OCI-LY1 (cell line): ENCODE data around the gene MYBPHL.

Experiments used
- H2AFZ ChIP-seq: fragments of 200-600 bp; sonication (generic), shearing (Covaris generic); 2 replicates; pipeline ENCODE4 v1.6.0; 2014; ENCODE audit warnings: antibody characterized with exemption, mild to moderate bottlenecking, low read length
- H3F3A ChIP-seq: fragments of 200-600 bp; sonication (generic), shearing (Covaris generic); 2 replicates; pipeline ENCODE4 v1.6.0; 2014; ENCODE audit warnings: mild to moderate bottlenecking, antibody characterized with exemption, low read length, moderate library complexity; ENCODE audit not compliant: insufficient read depth
- H3K27ac ChIP-seq: fragments of 200-600 bp; sonication (generic); 2 replicates; pipeline ENCODE4 v1.5.1; 2014; ENCODE audit warnings: low read length, mixed run types, mild to moderate bottlenecking, low read depth; ENCODE audit not compliant: poor library complexity, severe bottlenecking
- H3K27me3 ChIP-seq: fragments of 200-600 bp; sonication (generic); 2 replicates; pipeline ENCODE4 v1.6.0; 2014; ENCODE audit warnings: antibody characterized with exemption, mild to moderate bottlenecking, low read length, moderate library complexity; ENCODE audit not compliant: insufficient read depth
- H3K36me3 ChIP-seq: fragments of 200-600 bp; sonication (generic); 2 replicates; pipeline ENCODE4 v1.6.1; 2014; ENCODE audit warnings: mild to moderate bottlenecking, antibody characterized with exemption, low read length, moderate library complexity, mixed read lengths; ENCODE audit not compliant: insufficient read depth
- H3K4me1 ChIP-seq: fragments of 200-600 bp; sonication (generic); 2 replicates; pipeline ENCODE4 v1.5.1; 2014; ENCODE audit warnings: mild to moderate bottlenecking, low read length, moderate library complexity; ENCODE audit not compliant: insufficient read depth, severe bottlenecking
- H3K4me2 ChIP-seq: fragments of 200-600 bp; sonication (generic), shearing (Covaris generic); 2 replicates; pipeline ENCODE4 v1.6.1; 2014; ENCODE audit warnings: low read length
- H3K4me3 ChIP-seq: fragments of 200-600 bp; sonication (generic); 2 replicates; pipeline ENCODE4 v1.5.1; 2014; ENCODE audit warnings: low read length, low read depth, mild to moderate bottlenecking, mixed read lengths; ENCODE audit not compliant: poor library complexity, severe bottlenecking
- H3K79me2 ChIP-seq: fragments of 200-600 bp; shearing (Covaris generic); 2 replicates; pipeline ENCODE4 v1.6.1; 2016; ENCODE audit warnings: mixed run types, low read length, mixed read lengths; ENCODE audit not compliant: insufficient read depth
- H3K9ac ChIP-seq: fragments of 200-600 bp; sonication (generic), shearing (Covaris generic); 2 replicates; pipeline ENCODE4 v1.6.1; 2014; ENCODE audit warnings: mild to moderate bottlenecking, low read length, mixed read lengths
- H3K9me2 ChIP-seq: fragments of 200-600 bp; sonication (generic), shearing (Covaris generic); 2 replicates; pipeline ENCODE4 v1.6.1; 2014; ENCODE audit warnings: low read depth, mild to moderate bottlenecking, low read length, mixed read lengths
- H3K9me3 ChIP-seq: fragments of 200-600 bp; shearing (Covaris generic); 2 replicates; pipeline ENCODE4 v1.6.1; 2014; ENCODE audit warnings: low read length, mixed read lengths
- H4K20me1 ChIP-seq: fragments of 200-600 bp; sonication (generic), shearing (Covaris generic); 2 replicates; pipeline ENCODE4 v1.6.0; 2016; ENCODE audit warnings: mild to moderate bottlenecking, low read length; ENCODE audit not compliant: insufficient read depth
- CTCF ChIP-seq: fragments of 200-600 bp; sonication (generic), shearing (Covaris generic); IDR thresholded peaks from 2 replicates; pipeline ENCODE4 v1.5.1; 2017; ENCODE audit warnings: mild to moderate bottlenecking, antibody characterized with exemption, low read length, moderate library complexity, mixed read lengths
- EZH2 ChIP-seq: fragments of 200-600 bp; sonication (generic), shearing (Covaris generic); IDR thresholded peaks from 2 replicates; pipeline ENCODE4 v1.8.0; 2017; ENCODE audit warnings: borderline replicate concordance, mixed run types, mild to moderate bottlenecking, antibody characterized with exemption, low read length, moderate library complexity, mixed read lengths

MYBPHL gene

GRCh38 chr1:109294481-109294880 lies 12.3 kb downstream of the MYBPHL start:
- Histone ChIP-seq H3K27me3 (no peaks in the 10 kb centered on the region), H3K36me3 (no peaks in the 10 kb centered on the region), H3K9ac (no peak overlapping the region), H4K20me1 (no peaks in the 10 kb centered on the region), H3K27ac (no peak overlapping the region), H3F3A (no peaks in the 10 kb centered on the region), H3K9me3 (no peaks in the 10 kb centered on the region), H2AFZ (no peak overlapping the region), H3K4me1 (no peaks in the 10 kb centered on the region), H3K79me2 (no peaks in the 10 kb centered on the region), H3K4me3 (no peak overlapping the region), H3K4me2 (no peak overlapping the region), H3K9me2 (no peaks in the 10 kb centered on the region)
- TF ChIP-seq EZH2 (no peak), CTCF (no peak)

- no peak overlapping the region for H2AFZ ChIP-seq
- H3K79me2 ChIP-seq: no peaks in the 10 kb centered on the region
- H3K9me3 ChIP-seq: no peaks in the 10 kb centered on the region
- H3K4me2 ChIP-seq: no peak overlapping the region
- H3K9me2 ChIP-seq: no peaks in the 10 kb centered on the region
- H3K27ac ChIP-seq: no peak overlapping the region
- no peak overlapping the region for H3K4me3 ChIP-seq
- no peaks in the 10 kb centered on the region for H3F3A ChIP-seq
- H3K4me1 ChIP-seq: no peaks in the 10 kb centered on the region
- H3K9ac ChIP-seq: no peak overlapping the region
- no peaks in the 10 kb centered on the region for H3K36me3 ChIP-seq
- TF ChIP-seq EZH2 (no peak), CTCF (no peak)
- no peaks in the 10 kb centered on the region for H3K27me3 ChIP-seq
- H4K20me1 ChIP-seq: no peaks in the 10 kb centered on the region
These were observed 13.8 kb downstream of the MYBPHL start for GRCh38 chr1:109293026-109293425.

DNA sequence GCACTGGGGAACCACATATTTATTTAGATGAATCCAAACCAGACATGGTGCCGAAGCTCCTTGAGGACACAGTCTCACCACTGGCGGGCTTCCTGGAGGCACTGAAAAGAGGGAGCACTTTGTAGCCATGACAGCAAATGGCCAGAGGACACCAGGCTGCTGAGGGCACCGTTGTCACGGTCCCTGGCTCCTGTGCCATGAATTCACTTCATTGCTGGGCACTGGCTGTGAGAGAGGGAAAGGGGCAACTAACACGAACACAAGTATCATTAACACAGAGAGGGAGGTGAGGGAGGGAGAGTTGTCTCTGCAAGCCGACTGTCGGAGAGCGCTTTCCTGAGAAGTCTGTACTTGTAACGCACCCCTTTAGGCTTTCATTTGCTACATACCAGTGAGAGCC lies 14.4 kb downstream of the MYBPHL start:
- Histone ChIP-seq H3K27me3 (no peaks in the 10 kb centered on the region), H3K4me2 (no peak overlapping the region), H3K79me2 (no peaks in the 10 kb centered on the region), H3K4me1 (no peaks in the 10 kb centered on the region), H3K9me3 (no peaks in the 10 kb centered on the region), H3K4me3 (no peak overlapping the region), H3K27ac (no peak overlapping the region), H3K36me3 (no peaks in the 10 kb centered on the region), H3K9me2 (no peaks in the 10 kb centered on the region), H3F3A (no peaks in the 10 kb centered on the region), H3K9ac (no peak overlapping the region), H4K20me1 (no peaks in the 10 kb centered on the region), H2AFZ (no peak overlapping the region)
- TF ChIP-seq CTCF: no peak
- no peak for TF ChIP-seq EZH2
